Ishikawa (cell line): ENCODE data around the gene ATR.

Experiments used
- CEBPB ChIP-seq: IDR thresholded peaks from 2 replicates; pipeline ENCODE4 v1.6.1; 2012
- EP300 ChIP-seq: IDR thresholded peaks from 2 replicates; pipeline ENCODE4 v1.6.1; 2012; ENCODE audit warnings: borderline replicate concordance
- FOXM1 ChIP-seq: IDR thresholded peaks from 2 replicates; pipeline ENCODE4 v1.6.1; 2012; ENCODE audit warnings: low read depth, borderline replicate concordance
- RAD21 ChIP-seq: IDR thresholded peaks from 2 replicates; pipeline ENCODE4 v1.6.1; 2012; ENCODE audit warnings: low read depth
- TAF1 ChIP-seq: IDR thresholded peaks from 2 replicates; pipeline ENCODE4 v1.6.1; 2012; ENCODE audit warnings: low read depth, mild to moderate bottlenecking
- TCF12 ChIP-seq: IDR thresholded peaks from 2 replicates; pipeline ENCODE4 v1.6.1; 2012; ENCODE audit warnings: low read depth
- TEAD4 ChIP-seq: IDR thresholded peaks from 2 replicates; pipeline ENCODE4 v1.6.1; 2012
- YY1 ChIP-seq: IDR thresholded peaks from 2 replicates; pipeline ENCODE4 v1.6.1; 2012; ENCODE audit warnings: low read depth
- TF ChIP-seq, protein P1 (sequence below): IDR thresholded peaks from 2 replicates; pipeline ENCODE4 v1.6.1; 2012; ENCODE audit warnings: low read depth, mild to moderate bottlenecking
- TF ChIP-seq, protein P2 (sequence below): IDR thresholded peaks from 2 replicates; pipeline ENCODE4 v1.6.1; 2012

DNA sequence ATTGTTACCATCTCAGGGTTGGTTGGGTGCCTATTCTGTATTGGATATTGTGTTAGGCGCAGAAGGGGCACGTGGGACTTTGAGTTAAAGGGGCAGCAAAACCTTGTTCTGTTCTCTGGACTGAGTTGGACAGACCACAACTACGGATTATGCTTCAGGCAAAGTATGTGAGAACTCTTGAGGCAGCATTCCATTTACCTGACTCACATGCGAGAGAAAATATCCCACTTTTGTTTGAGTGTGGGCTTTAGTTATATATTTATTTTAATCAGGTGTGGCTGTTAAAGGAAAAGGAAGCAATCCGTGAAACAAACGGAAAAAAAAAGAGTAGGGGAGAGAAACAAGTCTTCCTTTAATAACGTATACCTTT is 17.0 kb upstream of the ATR start:
- TF ChIP-seq EP300 (no peak), CEBPB (no peak), TAF1 (no peak), TEAD4 (peak; percentile 87), TCF12 (no peak), RAD21 (no peak), YY1 (no peak), FOXM1 (0 out of 2 replicates have a peak, but pooled peaks have one; percentile 17)
- TF ChIP-seq, protein P1, sequence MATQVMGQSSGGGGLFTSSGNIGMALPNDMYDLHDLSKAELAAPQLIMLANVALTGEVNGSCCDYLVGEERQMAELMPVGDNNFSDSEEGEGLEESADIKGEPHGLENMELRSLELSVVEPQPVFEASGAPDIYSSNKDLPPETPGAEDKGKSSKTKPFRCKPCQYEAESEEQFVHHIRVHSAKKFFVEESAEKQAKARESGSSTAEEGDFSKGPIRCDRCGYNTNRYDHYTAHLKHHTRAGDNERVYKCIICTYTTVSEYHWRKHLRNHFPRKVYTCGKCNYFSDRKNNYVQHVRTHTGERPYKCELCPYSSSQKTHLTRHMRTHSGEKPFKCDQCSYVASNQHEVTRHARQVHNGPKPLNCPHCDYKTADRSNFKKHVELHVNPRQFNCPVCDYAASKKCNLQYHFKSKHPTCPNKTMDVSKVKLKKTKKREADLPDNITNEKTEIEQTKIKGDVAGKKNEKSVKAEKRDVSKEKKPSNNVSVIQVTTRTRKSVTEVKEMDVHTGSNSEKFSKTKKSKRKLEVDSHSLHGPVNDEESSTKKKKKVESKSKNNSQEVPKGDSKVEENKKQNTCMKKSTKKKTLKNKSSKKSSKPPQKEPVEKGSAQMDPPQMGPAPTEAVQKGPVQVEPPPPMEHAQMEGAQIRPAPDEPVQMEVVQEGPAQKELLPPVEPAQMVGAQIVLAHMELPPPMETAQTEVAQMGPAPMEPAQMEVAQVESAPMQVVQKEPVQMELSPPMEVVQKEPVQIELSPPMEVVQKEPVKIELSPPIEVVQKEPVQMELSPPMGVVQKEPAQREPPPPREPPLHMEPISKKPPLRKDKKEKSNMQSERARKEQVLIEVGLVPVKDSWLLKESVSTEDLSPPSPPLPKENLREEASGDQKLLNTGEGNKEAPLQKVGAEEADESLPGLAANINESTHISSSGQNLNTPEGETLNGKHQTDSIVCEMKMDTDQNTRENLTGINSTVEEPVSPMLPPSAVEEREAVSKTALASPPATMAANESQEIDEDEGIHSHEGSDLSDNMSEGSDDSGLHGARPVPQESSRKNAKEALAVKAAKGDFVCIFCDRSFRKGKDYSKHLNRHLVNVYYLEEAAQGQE: no peak
- TF ChIP-seq, protein P2, sequence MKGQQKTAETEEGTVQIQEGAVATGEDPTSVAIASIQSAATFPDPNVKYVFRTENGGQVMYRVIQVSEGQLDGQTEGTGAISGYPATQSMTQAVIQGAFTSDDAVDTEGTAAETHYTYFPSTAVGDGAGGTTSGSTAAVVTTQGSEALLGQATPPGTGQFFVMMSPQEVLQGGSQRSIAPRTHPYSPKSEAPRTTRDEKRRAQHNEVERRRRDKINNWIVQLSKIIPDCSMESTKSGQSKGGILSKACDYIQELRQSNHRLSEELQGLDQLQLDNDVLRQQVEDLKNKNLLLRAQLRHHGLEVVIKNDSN: peak; percentile 87
